T-cell (primary cell): ENCODE results near the gene GPR45. TPM values are rescaled to one million over a fixed set of nuclear protein-coding genes. Genes with fewer than 3 reads are reported as not detected.

ENCODE experiments used
- ATAC-seq, 4 experiments: fragments of 200-7000 bp in 3 of 4; fragments of 150-1000 bp in 1 of 4; cut with Tn5 transposase; replicated peaks in 1 of 4; 1 replicate in 3 of 4; 2 replicates in 1 of 4; pipeline ENCODE4 v1.10.0; 2021; ENCODE audit warnings: moderate library complexity in 3 of 4, mild to moderate bottlenecking in 2 of 4, moderate number of reproducible peaks in 1 of 4
- CTCF ChIA-PET, 2 donors: fragments of 300-600 bp; sonication (Branson Sonifier 250); formaldehyde crosslinking; loops; one replicate each; lab custom pipeline; 2022; ENCODE audit warnings: antibody characterized with exemption in 2 of 2; lab: Charles Lee
- POLR2A ChIA-PET, 2 donors: fragments of 300-600 bp; sonication (Branson Sonifier 250); formaldehyde crosslinking; loops; one replicate each; lab custom pipeline; 2022; ENCODE audit warnings: antibody characterized with exemption in 2 of 2; lab: Charles Lee
- DNase-seq, 35 experiments: peaks; one replicate each; pipeline versions ENCODE4 v3.0.0 to v3.0.0-alpha.2; 2013 to 2023
- H3K27ac ChIP-seq: one replicate; pipeline ENCODE4 v1.5.1; 2013; ENCODE audit warnings: low read length
- H3K27me3 ChIP-seq, 2 experiments: replicated peaks in 1 of 2; 1 replicate in 1 of 2; 2 replicates in 1 of 2; pipeline versions ENCODE4 v1.6.1 to v1.7.0; 2013; ENCODE audit warnings: low read length in 1 of 2, mixed read lengths in 1 of 2; ENCODE audit not compliant: control insufficient read depth in 2 of 2, insufficient read depth in 2 of 2; ENCODE audit errors: extremely low read depth in 1 of 2
- H3K36me3 ChIP-seq, 2 donors: 1 replicate in 1 of 2; 2 replicates in 1 of 2; pipeline versions ENCODE4 v1.6.1 to v1.7.0; 2013; ENCODE audit warnings: low read length in 1 of 2; ENCODE audit not compliant: control insufficient read depth in 2 of 2, insufficient read depth in 1 of 2; ENCODE audit errors: extremely low read depth in 1 of 2
- H3K4me1 ChIP-seq, 2 experiments: 1 replicate in 1 of 2; 2 replicates in 1 of 2; pipeline versions ENCODE4 v1.6.1 to v1.7.0; 2013; ENCODE audit warnings: low read length in 2 of 2, mixed read lengths in 1 of 2; ENCODE audit not compliant: insufficient read depth in 2 of 2, control insufficient read depth in 1 of 2; ENCODE audit errors: extremely low read depth in 1 of 2
- H3K4me3 ChIP-seq, 2 donors: 1 replicate in 1 of 2; 2 replicates in 1 of 2; pipeline versions ENCODE4 v1.5.1 to v1.7.0; 2013; ENCODE audit warnings: mild to moderate bottlenecking in 2 of 2, low read length in 1 of 2, moderate library complexity in 1 of 2; ENCODE audit not compliant: control insufficient read depth in 1 of 2; ENCODE audit errors: extremely low read depth in 1 of 2
- H3K9me3 ChIP-seq: 2 replicates; pipeline ENCODE4 v1.7.0; 2013
- H3K27ac Mint-ChIP-seq, 2 donors: one replicate each; pipeline ENCODE4 v1.8.0; 2020 to 2021; ENCODE audit warnings: mild to moderate bottlenecking in 2 of 2, mixed read lengths in 2 of 2
- H3K27me3 Mint-ChIP-seq, 2 donors: one replicate each; pipeline ENCODE4 v1.8.0; 2021 to 2022; ENCODE audit warnings: mixed read lengths in 2 of 2
- H3K36me3 Mint-ChIP-seq: one replicate; pipeline ENCODE4 v1.8.0; 2021; ENCODE audit warnings: mixed read lengths
- H3K4me1 Mint-ChIP-seq, 3 donors: one replicate each; pipeline ENCODE4 v1.8.0; 2020 to 2022; ENCODE audit warnings: mixed read lengths in 3 of 3, mild to moderate bottlenecking in 1 of 3
- H3K4me3 Mint-ChIP-seq, 3 donors: one replicate each; pipeline ENCODE4 v1.8.0; 2020 to 2022; ENCODE audit warnings: mild to moderate bottlenecking in 3 of 3, mixed read lengths in 3 of 3, moderate library complexity in 3 of 3
- H3K9me3 Mint-ChIP-seq, 3 donors: one replicate each; pipeline ENCODE4 v1.8.0; 2020 to 2022; ENCODE audit warnings: mixed read lengths in 3 of 3
- WGBS: methylation state at CpG from one replicate; pipeline ENCODE4 v1.1.5; 2013; ENCODE audit warnings: missing lambda C conversion rate; ENCODE audit not compliant: insufficient coverage; 5-methylcytosine and 5-hydroxymethylcytosine counted together
- total RNA-seq, 35 experiments: library from RNA in 6 of 35; stranded (reverse) in 6 of 35; fragments of 120-200 nt in 1 of 35; gene quantifications; one replicate each; pipeline versions ENCODE4 v1.2.1 to v1.2.4 and lab custom pipeline; 2013 to 2026

GPR45 gene
- total RNA-seq (not detected), total RNA-seq (lab: John Stamatoyannopoulos, UW) (0 to 0.12 (median 0) reads per million in 29 experiments)
- not detected for total RNA-seq (2013)

- Mint-ChIP-seq H3K9me3 (no peaks in the 10 kb centered on the region), H3K27ac (no peak within 1 kb of the TSS), H3K4me3 (no peak within 1 kb of the TSS), H3K27me3 (peaks cover 0 to 3% of the 10 kb centered on the region in 2 donors), H3K36me3 (no peaks in the 10 kb centered on the region), H3K4me1 (peaks cover 5 to 16% (median 15%) of the 10 kb centered on the region in 3 donors)
- Histone ChIP-seq H3K27ac (no peak within 1 kb of the TSS), H3K9me3 (no peaks in the 10 kb centered on the region), H3K36me3 (no peaks in the 10 kb centered on the region), H3K4me3 (no peak within 1 kb of the TSS), H3K27me3 (peaks cover 0 to 27% of the 10 kb centered on the region in 2 experiments), H3K4me1 (peaks cover 0 to 8% of the 10 kb centered on the region in 2 experiments)
- no peak for DNase-seq
- WGBS = 92% methylated on average over 10 of the region's 10 CpGs
- no peak for ATAC-seq
- CTCF ChIA-PET = no interaction called here
- POLR2A ChIA-PET = no interaction called here
Observed at GRCh38 chr2:105241443-105241842, at the start of gene GPR45. Gene GPR45, plus strand, starts transcription at chr2:105241743. Its CDS starts 116 bp downstream, at chr2:105241859.

GRCh38 chr2:105194022-105194675, 47.4 kb upstream of the GPR45 start:
- ChIA-PET POLR2A (no interaction called here), CTCF (no interaction called here)
- no peak for DNase-seq
- Mint-ChIP-seq H3K9me3 (peaks cover 4 to 18% (median 13%) of the 10 kb centered on the region in 3 donors), H3K27ac (no peak overlapping the region), H3K36me3 (no peaks in the 10 kb centered on the region), H3K27me3 (peaks cover 17 to 35% of the 10 kb centered on the region in 2 donors), H3K4me3 (no peak overlapping the region), H3K4me1 (no peaks in the 10 kb centered on the region)
- Histone ChIP-seq H3K27ac (no peak overlapping the region), H3K4me3 (no peak overlapping the region), H3K4me1 (no peaks in the 10 kb centered on the region), H3K27me3 (no peaks in the 10 kb centered on the region), H3K36me3 (no peaks in the 10 kb centered on the region), H3K9me3 (no peaks in the 10 kb centered on the region)
- ATAC-seq = no peak
- 63% methylated on average over 11 of the region's 14 CpGs for WGBS

- POLR2A ChIA-PET = no interaction called here
- Histone ChIP-seq H3K4me3 (no peak overlapping the region), H3K36me3 (no peaks in the 10 kb centered on the region), H3K27ac (no peak overlapping the region), H3K27me3 (no peaks in the 10 kb centered on the region), H3K4me1 (no peaks in the 10 kb centered on the region), H3K9me3 (no peaks in the 10 kb centered on the region)
- no peak overlapping the region for H3K4me3 Mint-ChIP-seq
- H3K27me3 Mint-ChIP-seq = peaks cover 7 to 36% of the 10 kb centered on the region in 2 donors
- no peaks in the 10 kb centered on the region for H3K36me3 Mint-ChIP-seq
- peaks cover 4 to 6% (median 5%) of the 10 kb centered on the region in 3 donors for H3K9me3 Mint-ChIP-seq
- H3K4me1 Mint-ChIP-seq = no peaks in the 10 kb centered on the region
- H3K27ac Mint-ChIP-seq = no peak overlapping the region
- no peak for ATAC-seq
- no peak for DNase-seq
- 63% methylated on average over 1 of the region's 4 CpGs for WGBS
- CTCF ChIA-PET = no interaction called here
Observed at GRCh38 chr2:105196651-105197050, 44.9 kb upstream of the GPR45 start.

GRCh38 chr2:105215586-105216192, 25.9 kb upstream of the GPR45 start:
- 80% methylated on average over 2 of the region's 5 CpGs for WGBS

GRCh38 chr2:105220604-105221003, 20.9 kb upstream of the GPR45 start:
- ChIA-PET CTCF (no interaction called here), POLR2A (no interaction called here)
- no peaks in the 10 kb centered on the region for H3K4me1 Mint-ChIP-seq
- no peak overlapping the region for H3K27ac ChIP-seq
- no peaks in the 10 kb centered on the region for H3K9me3 Mint-ChIP-seq
- no peak for DNase-seq
- peaks cover 17 to 26% of the 10 kb centered on the region in 2 donors for H3K27me3 Mint-ChIP-seq
- no peak overlapping the region for H3K4me3 Mint-ChIP-seq
- H3K27me3 ChIP-seq = peaks cover 0 to 15% of the 10 kb centered on the region in 2 experiments
- no peaks in the 10 kb centered on the region for H3K4me1 ChIP-seq
- no CpG with 5 or more reads among the region's 3 CpGs for WGBS
- no peaks in the 10 kb centered on the region for H3K9me3 ChIP-seq
- no peaks in the 10 kb centered on the region for H3K36me3 ChIP-seq
- H3K36me3 Mint-ChIP-seq = no peaks in the 10 kb centered on the region
- H3K4me3 ChIP-seq = no peak overlapping the region
- ATAC-seq = no peak
- no peak overlapping the region for H3K27ac Mint-ChIP-seq

More at GRCh38 chr2:105215586-105216192, 25.9 kb upstream of the GPR45 start:
- Histone ChIP-seq H3K4me1 (no peaks in the 10 kb centered on the region), H3K27ac (no peak overlapping the region), H3K36me3 (no peaks in the 10 kb centered on the region), H3K27me3 (peaks cover 0 to 9% of the 10 kb centered on the region in 2 experiments), H3K9me3 (no peaks in the 10 kb centered on the region), H3K4me3 (no peak overlapping the region)
- ATAC-seq (no peak), DNase-seq (no peak)
- H3K9me3 Mint-ChIP-seq = no peaks in the 10 kb centered on the region
- CTCF ChIA-PET = no interaction called here
- peaks cover 4 to 14% of the 10 kb centered on the region in 2 donors for H3K27me3 Mint-ChIP-seq
- peaks cover 1 to 6% (median 4%) of the 10 kb centered on the region in 3 donors for H3K4me1 Mint-ChIP-seq
- no peaks in the 10 kb centered on the region for H3K36me3 Mint-ChIP-seq
- H3K27ac Mint-ChIP-seq = no peak overlapping the region
- H3K4me3 Mint-ChIP-seq = no peak overlapping the region
- POLR2A ChIA-PET = interaction anchor here in 1 of 2 donors (0.5 kb wide), 1 partner anchor 24 kb away, joined by 3 read pairs; no protein-coding TSS in a partner anchor

- CTCF ChIA-PET = interaction anchor here in 1 of 2 donors (1.0 kb wide), 1 partner anchor 11 kb away, joined by 5 read pairs; no protein-coding TSS in a partner anchor
- no peaks in the 10 kb centered on the region for H3K36me3 Mint-ChIP-seq
- H3K27me3 Mint-ChIP-seq = peaks cover 16 to 18% of the 10 kb centered on the region in 2 donors
- Histone ChIP-seq H3K27ac (no peak overlapping the region), H3K4me1 (no peaks in the 10 kb centered on the region), H3K27me3 (peaks cover 0 to 9% of the 10 kb centered on the region in 2 experiments), H3K36me3 (no peaks in the 10 kb centered on the region), H3K4me3 (no peak overlapping the region), H3K9me3 (no peaks in the 10 kb centered on the region)
- no peak overlapping the region for H3K4me3 Mint-ChIP-seq
- POLR2A ChIA-PET = no interaction called here
- WGBS = 90% methylated on average over 2 of the region's 9 CpGs
- H3K9me3 Mint-ChIP-seq = no peaks in the 10 kb centered on the region
- H3K4me1 Mint-ChIP-seq = no peaks in the 10 kb centered on the region
- ATAC-seq (no peak), DNase-seq (no peak)
- no peak overlapping the region for H3K27ac Mint-ChIP-seq
Observed at GRCh38 chr2:105224444-105224843, 17.1 kb upstream of the GPR45 start.
